Measurements from ENCODE around the gene PRKCE.
A peak's percentile ranks its signal among the peaks of the same experiment; 100 is the strongest.
"Not testable (repeated sequence)": the region's sequence is repeated elsewhere in the genome, so short reads cannot be mapped to it uniquely, and the experiment has no call there.

Gene PRKCE

GRCh38 chr2:45837812-45838341 is 186.4 kb downstream of the PRKCE start:
- DNase-seq (ENCODE audit: low read depth) = no peak

- DNase-seq (ENCODE audit: low read depth) = peak; percentile 39
Observed at GRCh38 chr2:45839508-45840251, 188.2 kb downstream of the PRKCE start.

DNA sequence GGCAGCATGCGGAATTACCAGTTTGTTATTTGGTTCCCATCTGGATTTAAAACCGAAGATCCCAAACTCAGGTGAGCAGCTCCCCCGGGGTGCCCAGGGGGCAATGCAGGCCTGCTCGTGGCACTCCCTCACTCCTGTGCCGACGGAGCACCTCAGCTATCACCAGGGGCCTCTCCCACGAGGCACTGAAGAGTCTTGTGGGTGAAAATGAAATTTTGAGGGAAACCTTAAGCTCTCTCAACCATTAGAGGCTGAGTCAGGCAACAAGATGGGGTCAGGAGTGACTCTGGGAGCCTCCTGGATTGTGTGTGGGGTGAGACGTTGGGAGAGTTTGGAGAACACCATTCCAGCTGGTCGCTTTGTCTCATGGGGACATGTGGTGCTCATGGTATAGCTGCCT is 189.0 kb downstream of the PRKCE start:
- no peak for DNase-seq (ENCODE audit: low read depth)

DNA sequence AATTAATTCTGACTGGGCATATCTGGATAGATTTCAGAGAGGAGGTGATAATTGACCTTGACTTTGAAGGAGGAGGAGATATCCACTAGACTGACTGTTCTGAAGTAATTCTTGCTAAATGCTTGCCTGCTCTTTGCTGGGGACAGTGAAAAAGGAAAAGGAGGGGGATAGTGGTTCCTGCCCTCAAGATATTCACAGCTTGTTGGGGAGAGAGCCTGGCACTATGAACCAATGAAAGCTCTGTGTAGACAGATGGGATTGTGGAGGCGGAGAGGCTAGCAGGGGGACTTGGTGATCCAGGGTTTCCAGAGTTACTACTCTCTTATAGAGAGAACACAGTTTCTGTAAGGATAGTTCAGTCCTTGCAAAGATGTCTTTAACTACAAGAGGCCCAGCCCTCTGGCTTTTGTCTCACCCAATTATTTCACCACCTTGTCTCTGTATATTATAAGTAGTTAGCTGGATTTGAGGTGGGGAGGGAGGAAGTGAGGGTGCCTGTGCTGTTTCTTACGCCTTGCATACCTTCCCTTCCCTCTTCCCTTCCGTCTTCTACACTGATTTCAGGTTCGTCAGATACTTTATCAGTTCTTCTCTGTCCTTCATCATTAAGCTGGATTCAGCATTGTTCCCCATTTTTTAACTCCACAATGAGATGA is 190.4 kb downstream of the PRKCE start:
- DNase-seq (ENCODE audit: low read depth) = no peak

GRCh38 chr2:45843136-45843535 is 191.7 kb downstream of the PRKCE start:
- no peak for DNase-seq (ENCODE audit: low read depth)

DNA sequence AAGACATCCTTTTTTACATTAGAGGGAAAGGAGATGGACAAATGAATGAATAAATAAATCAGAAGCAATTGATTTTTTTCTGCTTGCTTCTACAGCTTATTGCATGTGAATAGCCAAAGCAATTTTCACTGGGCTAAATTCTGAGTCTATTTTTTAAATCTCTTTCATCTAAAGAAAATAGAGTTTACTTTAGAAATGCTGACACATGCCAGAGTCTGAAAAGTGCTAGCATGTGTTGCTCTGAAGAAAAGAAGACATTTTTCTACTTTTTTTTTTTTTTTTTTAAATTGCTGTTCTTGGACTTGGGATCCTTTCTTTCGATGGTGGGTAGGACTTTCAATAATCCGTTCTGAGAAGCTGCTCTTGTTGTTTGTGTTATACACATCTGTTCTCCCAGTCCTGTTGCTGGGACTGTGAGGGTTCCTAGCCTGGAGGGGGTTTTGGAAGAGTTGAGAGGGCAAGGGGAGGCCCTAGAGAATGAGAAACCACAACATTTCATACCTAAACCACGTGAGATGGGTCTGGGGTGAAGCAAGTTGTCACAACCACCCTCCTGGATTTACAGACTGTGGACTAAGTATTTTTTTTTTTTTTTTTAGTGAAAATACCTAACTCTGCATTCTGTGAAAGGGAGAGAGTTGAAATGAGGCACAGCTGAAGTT is 193.5 kb downstream of the PRKCE start:
- no peak for DNase-seq (ENCODE audit: low read depth)

GRCh38 chr2:45845566-45845965 is 194.1 kb downstream of the PRKCE start:
- no peak for DNase-seq (ENCODE audit: low read depth)

DNA sequence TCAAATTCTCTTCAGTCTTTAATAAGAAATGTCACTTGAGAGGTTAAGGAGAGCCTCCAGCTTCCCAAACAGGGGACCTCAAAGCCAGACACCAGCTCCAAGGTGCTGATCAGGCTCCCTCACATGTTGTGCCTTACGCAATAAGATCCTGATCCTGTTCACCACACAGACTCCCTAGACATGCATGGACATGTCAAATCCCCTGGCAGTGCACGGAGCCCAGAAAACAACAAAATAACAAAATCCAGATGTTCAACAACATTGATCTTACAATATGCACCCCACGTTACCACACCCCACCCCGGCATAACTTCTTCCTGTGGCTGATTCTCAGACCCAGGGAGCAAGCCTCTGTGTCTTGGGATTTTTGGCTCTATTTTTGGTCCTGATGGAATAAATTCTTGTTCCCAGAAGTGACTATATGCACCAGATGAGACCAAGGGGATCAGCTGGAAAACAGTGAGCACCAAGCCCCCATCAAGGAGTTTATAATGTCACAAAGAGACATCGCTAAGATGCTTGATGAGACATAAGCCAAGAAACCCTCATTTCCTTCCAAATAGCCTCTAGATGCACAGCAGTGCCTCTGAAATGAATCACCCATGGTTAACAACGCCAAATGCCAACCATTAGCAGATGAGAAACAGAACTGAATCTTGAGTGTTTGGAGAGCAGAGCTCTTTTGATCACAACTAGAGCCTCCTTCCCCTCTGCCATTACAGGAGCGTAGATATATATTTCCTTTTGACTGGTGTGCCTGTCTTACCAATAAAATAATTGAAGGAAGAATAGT is 198.2 kb downstream of the PRKCE start:
- DNase-seq (ENCODE audit: low read depth) = peak; percentile 86

DNA sequence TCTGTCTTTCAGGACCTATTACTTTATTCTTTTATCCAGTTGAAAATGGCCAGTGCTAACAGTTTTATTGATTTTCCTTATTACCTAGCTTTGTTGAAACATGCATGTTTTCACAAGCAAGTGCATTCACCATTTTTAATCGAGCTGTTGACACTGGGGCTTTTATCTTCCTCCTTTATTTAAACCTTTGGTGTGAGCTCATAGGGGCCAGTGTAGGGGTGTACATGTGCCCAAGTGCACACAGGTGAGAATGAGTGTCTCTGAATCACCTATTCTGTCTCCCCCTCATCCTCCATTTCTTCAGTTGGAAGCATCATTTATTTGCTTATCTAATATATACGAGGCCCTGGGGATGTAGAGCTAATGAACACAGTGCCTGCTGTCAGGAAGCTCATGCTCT is 199.1 kb downstream of the PRKCE start:
- DNase-seq (ENCODE audit: low read depth) = no peak

DNA sequence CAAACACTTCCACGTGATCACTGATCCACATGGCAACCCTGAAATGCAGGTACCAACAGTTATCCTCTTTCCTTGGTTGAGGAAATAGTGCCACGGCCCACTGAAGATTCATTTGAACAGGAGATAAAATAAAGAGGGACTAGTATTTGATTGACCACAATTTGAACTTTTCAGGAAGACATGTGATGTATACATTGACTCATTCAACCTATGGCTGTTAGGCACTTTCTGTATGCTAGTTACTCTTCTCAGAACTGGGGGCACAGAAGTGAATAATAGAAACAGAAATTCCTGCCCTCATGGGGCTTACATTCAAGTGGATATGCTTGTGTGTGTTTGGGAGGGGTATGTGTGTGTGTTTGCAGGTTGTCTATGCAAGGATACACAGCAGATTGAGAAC is 199.6 kb downstream of the PRKCE start:
- no peak for DNase-seq (ENCODE audit: low read depth)

GRCh38 chr2:45851576-45852304 is 200.3 kb downstream of the PRKCE start:
- peak; percentile 72 for DNase-seq (ENCODE audit: low read depth)

DNA sequence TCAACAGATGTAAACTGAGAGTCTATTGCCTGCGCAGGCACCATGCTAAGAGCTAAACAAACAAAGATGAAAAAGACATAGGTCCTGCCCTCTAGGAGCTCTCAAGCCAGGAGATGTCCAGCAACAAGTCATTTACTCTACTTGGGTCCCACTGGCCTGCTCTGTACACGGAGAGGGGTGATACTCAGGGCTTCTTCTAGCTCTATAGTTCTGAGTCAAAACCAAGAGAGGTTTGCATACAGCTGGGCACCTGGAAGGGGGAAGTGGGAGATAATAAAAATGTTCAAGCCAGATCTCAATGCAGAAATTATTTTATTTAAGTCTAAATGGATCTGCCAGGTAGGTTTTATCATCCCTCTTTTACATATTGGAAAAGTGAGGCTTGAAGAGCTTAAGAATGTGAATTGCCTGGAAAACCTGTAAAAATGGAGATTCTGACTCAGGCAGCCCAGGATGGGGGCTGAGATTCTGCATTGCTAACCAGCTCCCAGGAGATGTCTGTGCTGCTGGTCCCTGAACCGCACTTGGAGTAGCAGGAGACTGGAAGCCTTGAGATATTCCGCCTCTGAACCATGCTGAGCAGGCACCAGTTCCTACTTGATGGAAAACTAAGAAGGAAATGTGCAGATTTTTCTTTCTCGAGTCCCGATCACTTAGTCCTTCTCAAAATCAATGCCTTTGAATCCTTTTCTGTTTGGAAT is 201.1 kb downstream of the PRKCE start:
- no peak for DNase-seq (ENCODE audit: low read depth)

- DNase-seq (ENCODE audit: low read depth) = peak; percentile 74
Observed at GRCh38 chr2:45855374-45855773, 203.9 kb downstream of the PRKCE start.

- DNase-seq (ENCODE audit: low read depth) = no peak
Observed at GRCh38 chr2:45856391-45857274, 205.2 kb downstream of the PRKCE start.

DNA sequence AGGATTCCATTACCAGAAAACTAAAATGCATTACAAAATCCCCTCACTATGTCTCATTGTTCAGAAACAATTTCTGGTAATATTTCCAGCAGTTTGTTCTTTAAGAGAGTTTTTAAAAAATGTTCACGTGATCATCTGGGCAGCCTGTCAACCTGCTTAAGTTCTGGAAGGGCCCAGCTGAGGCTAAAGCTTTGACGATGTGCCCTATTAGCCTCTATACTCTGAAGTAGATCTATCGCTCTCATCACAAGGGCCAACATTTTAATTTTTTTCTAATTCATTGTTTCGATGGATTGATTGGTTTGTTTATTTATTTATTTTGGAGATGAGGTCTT is 205.8 kb downstream of the PRKCE start:
- DNase-seq (ENCODE audit: low read depth) = no peak

GRCh38 chr2:45857867-45858520 is 206.5 kb downstream of the PRKCE start:
- DNase-seq (ENCODE audit: low read depth) = no peak

GRCh38 chr2:45858872-45859271 is 207.4 kb downstream of the PRKCE start:
- DNase-seq (ENCODE audit: low read depth) = not testable (repeated sequence)

DNA sequence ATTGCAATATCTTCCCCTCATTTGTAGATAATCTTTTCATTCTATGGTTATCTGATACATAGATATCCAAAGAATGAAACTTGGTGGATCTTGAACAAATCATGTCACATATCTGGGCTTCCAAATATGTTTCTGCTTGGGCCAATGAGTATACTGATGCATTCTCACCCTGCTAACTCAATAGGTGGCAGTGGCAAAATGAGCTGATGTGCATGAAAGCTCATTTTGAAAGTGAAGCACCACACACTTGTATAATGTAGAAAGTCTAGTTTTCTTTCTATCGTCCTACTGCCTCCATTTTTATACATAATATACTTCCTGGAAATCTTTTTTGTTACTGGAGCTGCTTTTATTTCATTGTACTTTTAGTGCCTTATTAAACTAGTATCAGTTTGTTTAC is 208.2 kb downstream of the PRKCE start:
- no peak for DNase-seq (ENCODE audit: low read depth)
